Activated T-cell treated with anti-CD3 and anti-CD28 coated beads, Interleukin-2, amount 50 U/mL, for 1 hour (primary cell): ENCODE measurements around the gene PRDM16.
A peak's percentile ranks its signal among the peaks of the same experiment; 100 is the strongest.

Experiments used
- DNase-seq: peaks from one replicate; pipeline ENCODE4 v3.0.0-alpha.2; 2020

PRDM16 gene

GRCh38 chr1:3055051-3055450 lies 14.0 kb upstream of the PRDM16 start:
- no peak for DNase-seq

- no peak for DNase-seq
These were observed 12.4 kb upstream of the PRDM16 start for GRCh38 chr1:3056641-3057040.

GRCh38 chr1:3058263-3059030 lies 10.6 kb upstream of the PRDM16 start:
- DNase-seq = no peak

GRCh38 chr1:3060127-3060526 lies 8.9 kb upstream of the PRDM16 start:
- no peak for DNase-seq

GRCh38 chr1:3060601-3061551 lies 8.1 kb upstream of the PRDM16 start:
- peak; percentile 16 for DNase-seq

- no peak for DNase-seq
These were observed 7.4 kb upstream of the PRDM16 start for GRCh38 chr1:3061566-3061965.

GRCh38 chr1:3061981-3062615 lies 6.9 kb upstream of the PRDM16 start:
- DNase-seq = peak; percentile 12

- DNase-seq = no peak
These were observed 6.2 kb upstream of the PRDM16 start for GRCh38 chr1:3062616-3063378.

- DNase-seq = peak; percentile 12
These were observed 5.4 kb upstream of the PRDM16 start for GRCh38 chr1:3063379-3064295.

GRCh38 chr1:3064296-3064850 lies 4.6 kb upstream of the PRDM16 start:
- DNase-seq = peak; percentile 8

- no peak for DNase-seq
These were observed 4.1 kb upstream of the PRDM16 start for GRCh38 chr1:3064901-3065300.

- DNase-seq = peak; percentile 10
These were observed 3.6 kb upstream of the PRDM16 start for GRCh38 chr1:3065396-3065795.

GRCh38 chr1:3065797-3066196 lies 3.2 kb upstream of the PRDM16 start:
- DNase-seq = no peak

GRCh38 chr1:3066250-3066711 lies 2.7 kb upstream of the PRDM16 start:
- no peak for DNase-seq

GRCh38 chr1:3066826-3067225 lies 2.2 kb upstream of the PRDM16 start:
- no peak for DNase-seq

- DNase-seq = no peak
These were observed 1.7 kb upstream of the PRDM16 start for GRCh38 chr1:3067301-3067670.

GRCh38 chr1:3067671-3068563 lies 1.1 kb upstream of the PRDM16 start:
- no peak for DNase-seq

- DNase-seq = no peak
These were observed 697 bp downstream of the PRDM16 start for GRCh38 chr1:3069491-3070308.

GRCh38 chr1:3070309-3070643 lies 1.3 kb downstream of the PRDM16 start:
- DNase-seq = no peak
